Endodermal cell (in vitro differentiated cells): ENCODE data around the gene CARS1. TPM values are rescaled to one million over a fixed set of nuclear protein-coding genes. Genes with fewer than 3 reads are reported as not detected.

Experiments used
- DNase-seq: peaks from one replicate; pipeline ENCODE4 v3.0.0-alpha.2; 2017
- H3K27ac ChIP-seq: 2 replicates; pipeline ENCODE4 v1.5.1; 2013; ENCODE audit warnings: mild to moderate bottlenecking, low read depth, low read length, moderate library complexity
- H3K27me3 ChIP-seq: 2 replicates; pipeline ENCODE4 v1.6.1; 2013; ENCODE audit warnings: mild to moderate bottlenecking, low read length, moderate library complexity; ENCODE audit not compliant: insufficient read depth, control insufficient read depth, poor library complexity, severe bottlenecking
- H3K36me3 ChIP-seq: 2 replicates; pipeline ENCODE4 v1.7.0; 2013; ENCODE audit warnings: mild to moderate bottlenecking, low read length, moderate library complexity; ENCODE audit not compliant: control insufficient read depth, insufficient read depth
- H3K4me1 ChIP-seq: one replicate; pipeline ENCODE4 v1.7.0; 2013; ENCODE audit warnings: low read length; ENCODE audit not compliant: control insufficient read depth, insufficient read depth
- H3K4me3 ChIP-seq: 2 replicates; pipeline ENCODE4 v1.5.1; 2013; ENCODE audit warnings: mild to moderate bottlenecking, low read length, moderate library complexity
- H3K9ac ChIP-seq: 2 replicates; pipeline ENCODE4 v1.6.1; 2013; ENCODE audit warnings: mild to moderate bottlenecking, low read length, moderate library complexity; ENCODE audit not compliant: poor library complexity, severe bottlenecking; ENCODE audit errors: extremely low read depth
- H3K9me3 ChIP-seq: 2 replicates; pipeline ENCODE4 v1.6.1; 2013; ENCODE audit warnings: mild to moderate bottlenecking, low read length, moderate library complexity; ENCODE audit not compliant: control insufficient read depth
- H3K27ac Mint-ChIP-seq: 2 replicates; pipeline ENCODE4 v1.8.0; 2020; ENCODE audit warnings: mixed read lengths
- H3K27me3 Mint-ChIP-seq: 2 replicates; pipeline ENCODE4 v1.8.0; 2021; ENCODE audit warnings: mild to moderate bottlenecking, mixed read lengths; ENCODE audit not compliant: insufficient read depth
- H3K36me3 Mint-ChIP-seq: 2 replicates; pipeline ENCODE4 v1.8.0; 2020; ENCODE audit warnings: low read depth, mixed read lengths
- H3K4me1 Mint-ChIP-seq: 2 replicates; pipeline ENCODE4 v1.8.0; 2020; ENCODE audit warnings: mixed read lengths
- H3K4me3 Mint-ChIP-seq: 2 replicates; pipeline ENCODE4 v1.8.0; 2020; ENCODE audit warnings: mild to moderate bottlenecking, moderate library complexity, mixed read lengths
- H3K9me3 Mint-ChIP-seq: 2 replicates; pipeline ENCODE4 v1.8.0; 2020; ENCODE audit warnings: mild to moderate bottlenecking, mixed read lengths
- CTCF ChIP-seq: fragments of 200-600 bp; sonication (generic); conservative IDR thresholded peaks from 2 replicates; pipeline ENCODE4 v1.5.0; 2021; ENCODE audit warnings: antibody characterized with exemption, mild to moderate bottlenecking
- WGBS, 2 experiments: methylation state at CpG; one replicate each; pipeline versions ENCODE4 v1.1.5 to v1.1.7; 2013; ENCODE audit warnings: missing lambda C conversion rate in 2 of 2, mixed read lengths in 1 of 2; ENCODE audit not compliant: insufficient coverage in 1 of 2, insufficient read length in 1 of 2; 5-methylcytosine and 5-hydroxymethylcytosine counted together
- total RNA-seq, 2 donors: library from RNA; stranded (reverse); fragmentation: NEBNext Ultra II Directional in 1 of 2; extraction: Animal tissue kit (Norgen Biotek cat#: 25700) in 1 of 2; gene quantifications; 2 replicates in 1 of 2; 3 replicates in 1 of 2; pipeline ENCODE4 v1.2.1, GENCODE V29; 2021

Gene CARS1
- total RNA-seq, 2 donors from 2014 or later: 48.0 to 52.8 TPM

GRCh38 chr11:2977113-2977512 is 80.1 kb downstream of the CARS1 start:
- H3K9ac ChIP-seq: no peak overlapping the region
- no peaks in the 10 kb centered on the region for H3K27me3 ChIP-seq
- no peak overlapping the region for H3K27ac ChIP-seq
- Mint-ChIP-seq H3K27ac (no peak overlapping the region), H3K4me1 (peaks cover 10% of the 10 kb centered on the region), H3K4me3 (no peak overlapping the region), H3K36me3 (peaks cover 66% of the 10 kb centered on the region), H3K27me3 (no peaks in the 10 kb centered on the region), H3K9me3 (no peaks in the 10 kb centered on the region)
- no peak for DNase-seq
- peaks cover 3% of the 10 kb centered on the region for H3K4me1 ChIP-seq
- peaks cover 81% of the 10 kb centered on the region for H3K36me3 ChIP-seq
- no peak for TF ChIP-seq CTCF
- no peaks in the 10 kb centered on the region for H3K9me3 ChIP-seq
- 93 to 100% methylated on average over 4 to 7 of the region's 7 CpGs for WGBS, 2 experiments
- no peak overlapping the region for H3K4me3 ChIP-seq

- Mint-ChIP-seq H3K4me1 (peaks cover 5% of the 10 kb centered on the region), H3K27ac (peak overlapping the region; percentile 37), H3K27me3 (no peaks in the 10 kb centered on the region), H3K9me3 (no peaks in the 10 kb centered on the region), H3K4me3 (no peak overlapping the region), H3K36me3 (peaks cover 67% of the 10 kb centered on the region)
- TF ChIP-seq CTCF: no peak
- Histone ChIP-seq H3K4me3 (no peak overlapping the region), H3K36me3 (peaks cover 88% of the 10 kb centered on the region), H3K9me3 (no peaks in the 10 kb centered on the region), H3K9ac (no peak overlapping the region), H3K4me1 (no peaks in the 10 kb centered on the region), H3K27me3 (no peaks in the 10 kb centered on the region), H3K27ac (no peak overlapping the region)
- 95 to 100% methylated on average over 2 to 6 of the region's 6 CpGs for WGBS, 2 experiments
- DNase-seq: no peak
Observed at GRCh38 chr11:2976294-2977063, 80.7 kb downstream of the CARS1 start.

- no peak overlapping the region for H3K27ac Mint-ChIP-seq
- Histone ChIP-seq H3K9ac (no peak overlapping the region), H3K4me3 (no peak overlapping the region), H3K36me3 (peaks cover 96% of the 10 kb centered on the region), H3K4me1 (no peaks in the 10 kb centered on the region), H3K9me3 (no peaks in the 10 kb centered on the region), H3K27ac (no peak overlapping the region), H3K27me3 (no peaks in the 10 kb centered on the region)
- H3K9me3 Mint-ChIP-seq: no peaks in the 10 kb centered on the region
- 90 to 96% methylated on average over 3 to 4 of the region's 4 CpGs for WGBS, 2 experiments
- H3K27me3 Mint-ChIP-seq: no peaks in the 10 kb centered on the region
- TF ChIP-seq CTCF: peak; percentile 75
- H3K36me3 Mint-ChIP-seq: peaks cover 73% of the 10 kb centered on the region
- DNase-seq: peak; percentile 79
- H3K4me3 Mint-ChIP-seq: no peak overlapping the region
- peaks cover 5% of the 10 kb centered on the region for H3K4me1 Mint-ChIP-seq
Observed at GRCh38 chr11:2975594-2975993, 81.6 kb downstream of the CARS1 start.
